Esophagus squamous epithelium (tissue), 5 donors: ENCODE results near the gene NOCT. TPM values are rescaled to one million over a fixed set of nuclear protein-coding genes. Genes with fewer than 3 reads are reported as not detected.

Experiments
- DNase-seq: peaks from one replicate; lab custom pipeline; 2025; lab: John Stamatoyannopoulos, UW
- H3K27ac ChIP-seq, 4 donors: fragments of 200-600 bp; sonication (generic); one replicate each; pipeline ENCODE4 v1.5.1; 2016 to 2019; ENCODE audit warnings: mild to moderate bottlenecking in 1 of 4
- H3K27me3 ChIP-seq, 4 donors: fragments of 200-600 bp; sonication (generic); 1 replicate in 3 of 4; 2 replicates in 1 of 4; pipeline versions ENCODE4 v1.5.1 to v1.6.0; 2017 to 2021; ENCODE audit warnings: antibody characterized with exemption in 1 of 4
- H3K36me3 ChIP-seq, 3 donors: fragments of 200-600 bp; sonication (generic); one replicate each; pipeline ENCODE4 v1.5.1; 2016 to 2019
- H3K4me1 ChIP-seq, 3 donors: fragments of 200-600 bp; sonication (generic); one replicate each; pipeline ENCODE4 v1.5.1; 2017 to 2019
- H3K4me3 ChIP-seq, 4 donors: fragments of 200-600 bp; sonication (generic); 1 replicate in 3 of 4; 2 replicates in 1 of 4; pipeline ENCODE4 v1.5.1; 2016 to 2019; ENCODE audit warnings: mild to moderate bottlenecking in 2 of 4, moderate library complexity in 1 of 4
- H3K9me3 ChIP-seq, 3 donors: fragments of 200-600 bp; sonication (generic); one replicate each; pipeline ENCODE4 v1.5.1; 2016 to 2019
- POLR2A ChIP-seq, 4 donors: fragments of 450-650 bp; IDR thresholded peaks; one replicate each; pipeline ENCODE4 v1.6.1; 2017; ENCODE audit warnings: antibody characterized with exemption in 4 of 4, mild to moderate bottlenecking in 4 of 4, moderate library complexity in 3 of 4
- WGBS, 2 donors: methylation state at CpG; one replicate each; pipeline ENCODE4 v1.1.5; 2018; 5-methylcytosine and 5-hydroxymethylcytosine counted together
- intact Hi-C: fragments of 100-400 bp; cut with DNase I; formaldehyde crosslinking; loops from one replicate; pipeline ENCODE4 v1.15.0; 2022
- small RNA-seq, 4 donors: library from RNA; depleted of rRNA; stranded (forward); fragments of <200 nt; gene quantifications; one replicate each; pipeline ENCODE3, GENCODE V24; 2016
- total RNA-seq, 4 donors: library from RNA; depleted of rRNA; stranded (reverse); fragments of >200 nt; gene quantifications; one replicate each; pipeline ENCODE4 v1.1.0, GENCODE V29; 2016
- TF ChIP-seq, protein P1 (sequence below), 6 experiments: fragments of 450-650 bp in 4 of 6; fragments of 200-600 bp in 2 of 6; sonication (generic) in 2 of 6; IDR thresholded peaks; one replicate each; pipeline ENCODE4 v1.5.1; 2016 to 2019; ENCODE audit warnings: antibody characterized with exemption in 6 of 6, mild to moderate bottlenecking in 4 of 6, moderate library complexity in 4 of 6
- donor health status: DM: yes; HTN: yes; CAD: no.

Gene NOCT
- total RNA-seq, 4 donors from 2014 or later = 4.4 to 19.0 (median 6.9) TPM

DNA sequence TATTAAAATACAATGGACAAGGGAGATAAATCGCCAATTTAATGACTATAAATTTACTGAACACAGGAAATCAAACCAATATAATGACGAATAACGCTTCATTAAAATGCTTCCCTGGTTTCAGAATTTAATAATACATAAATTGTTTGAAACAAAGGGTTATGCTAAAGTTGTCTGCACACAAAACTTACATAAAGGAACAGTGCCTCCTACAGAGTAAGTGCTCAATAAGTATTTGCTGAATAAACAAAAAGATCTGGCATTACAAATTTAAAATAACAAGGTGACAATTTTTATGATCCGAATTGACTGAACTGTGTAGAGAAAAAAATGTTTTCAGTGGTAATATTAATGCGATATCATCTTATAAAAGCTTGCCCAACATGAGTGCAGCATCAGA, 69.6 kb downstream of the NOCT start:
- WGBS, 2 donors = 32 to 33% methylated on average over 5 of the region's 5 CpGs
- H3K36me3 ChIP-seq = no peaks in the 10 kb centered on the region
- peaks cover 0 to 38% (median 20%) of the 10 kb centered on the region in 3 donors for H3K4me1 ChIP-seq
- no peaks in the 10 kb centered on the region for H3K9me3 ChIP-seq
- intact Hi-C loops = loop anchor here (10.0 kb wide), 1 partner anchor 50 kb away; no protein-coding TSS in a partner anchor
- H3K4me3 ChIP-seq = peak overlapping the region in 3 of 4 donors; percentile 70 to 97 (median 82)
- H3K27me3 ChIP-seq = no peaks in the 10 kb centered on the region
- H3K27ac ChIP-seq = peak overlapping the region in 3 of 4 donors; percentile 96 to 99 (median 97)
- TF ChIP-seq, protein P1, sequence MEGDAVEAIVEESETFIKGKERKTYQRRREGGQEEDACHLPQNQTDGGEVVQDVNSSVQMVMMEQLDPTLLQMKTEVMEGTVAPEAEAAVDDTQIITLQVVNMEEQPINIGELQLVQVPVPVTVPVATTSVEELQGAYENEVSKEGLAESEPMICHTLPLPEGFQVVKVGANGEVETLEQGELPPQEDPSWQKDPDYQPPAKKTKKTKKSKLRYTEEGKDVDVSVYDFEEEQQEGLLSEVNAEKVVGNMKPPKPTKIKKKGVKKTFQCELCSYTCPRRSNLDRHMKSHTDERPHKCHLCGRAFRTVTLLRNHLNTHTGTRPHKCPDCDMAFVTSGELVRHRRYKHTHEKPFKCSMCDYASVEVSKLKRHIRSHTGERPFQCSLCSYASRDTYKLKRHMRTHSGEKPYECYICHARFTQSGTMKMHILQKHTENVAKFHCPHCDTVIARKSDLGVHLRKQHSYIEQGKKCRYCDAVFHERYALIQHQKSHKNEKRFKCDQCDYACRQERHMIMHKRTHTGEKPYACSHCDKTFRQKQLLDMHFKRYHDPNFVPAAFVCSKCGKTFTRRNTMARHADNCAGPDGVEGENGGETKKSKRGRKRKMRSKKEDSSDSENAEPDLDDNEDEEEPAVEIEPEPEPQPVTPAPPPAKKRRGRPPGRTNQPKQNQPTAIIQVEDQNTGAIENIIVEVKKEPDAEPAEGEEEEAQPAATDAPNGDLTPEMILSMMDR (IDR thresholded peaks at IDR 0.05) = peak in 2 of 6 experiments; percentile 24 to 34
- TF ChIP-seq POLR2A (IDR thresholded peaks at IDR 0.05) = no peak
- DNase-seq = no peak

DNA sequence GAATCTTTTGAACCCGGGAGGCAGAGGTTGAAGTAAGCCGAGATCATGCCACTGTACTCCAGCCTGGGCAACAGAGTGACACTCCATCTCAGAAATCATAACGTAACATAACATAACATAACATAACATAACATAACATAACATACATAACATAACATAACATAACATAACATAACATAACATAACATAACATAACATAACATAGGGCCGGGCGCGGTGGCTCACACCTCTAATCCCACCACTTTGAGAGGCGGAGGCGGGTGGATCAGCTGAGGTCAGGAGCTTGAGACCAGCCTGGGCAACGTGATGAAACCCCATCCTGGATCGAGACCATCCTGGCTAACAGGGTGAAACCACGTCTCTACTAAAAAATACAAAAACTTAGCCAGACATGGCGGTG, 76.7 kb downstream of the NOCT start:
- intact Hi-C loops = loop anchor here (10.0 kb wide), 1 partner anchor 203 kb away; no protein-coding TSS in a partner anchor

More for the DNA sequence above, 76.7 kb downstream of the NOCT start:
- TF ChIP-seq POLR2A (IDR thresholded peaks at IDR 0.05) = no peak
- TF ChIP-seq, protein P1 (IDR thresholded peaks at IDR 0.05) = no peak
- Histone ChIP-seq H3K36me3 (peaks cover 0 to 23% (median 0%) of the 10 kb centered on the region in 3 donors), H3K27me3 (no peaks in the 10 kb centered on the region), H3K9me3 (no peaks in the 10 kb centered on the region), H3K4me3 (no peak overlapping the region), H3K4me1 (no peaks in the 10 kb centered on the region), H3K27ac (no peak overlapping the region)
- no peak for DNase-seq
- WGBS, 2 donors = 83 to 89% methylated on average over 12 of the region's 12 CpGs

Small RNAs within 50 kb of the gene (small RNA-seq; reads per million reads assigned to genes)
- 0 reads per million in 4 donors for gene RNU6-531P

Other genes with a start within 250 kb of the NOCT start
- gene ELF2, start 161.4 kb downstream of the NOCT start, total RNA-seq = 10 to 100 TPM; 17.6 to 47.3 (median 22.1) TPM